Astrocyte of the cerebellum (primary cell): Measurements from ENCODE around the gene CCDC71L.

Experiments used
- DNase-seq: peaks from one replicate; pipeline ENCODE4 v3.0.0-alpha.2; 2011; ENCODE audit warnings: low read depth
- H3K4me3 ChIP-seq: 2 replicates; pipeline ENCODE4 v1.5.1; 2011; ENCODE audit warnings: mild to moderate bottlenecking, low read depth, low read length, moderate library complexity
- CTCF ChIP-seq: IDR thresholded peaks from 2 replicates; pipeline ENCODE4 v1.5.1; 2012; ENCODE audit warnings: low read length, low read depth, moderate library complexity, mild to moderate bottlenecking; ENCODE audit errors: missing control alignments
- in situ Hi-C: cut with HindIII; loops from 2 replicates; pipeline ENCODE4 v1.10.0; 2017; ENCODE audit warnings: low sequenced_read_pairs

Gene CCDC71L

GRCh38 chr7:106666353-106666752 is 5.4 kb upstream of the CCDC71L start:
- DNase-seq = no peak
- in situ Hi-C loops = no loop called here
- no peak overlapping the region for H3K4me3 ChIP-seq
- no peak for TF ChIP-seq CTCF

GRCh38 chr7:106664343-106664742 is 3.4 kb upstream of the CCDC71L start:
- H3K4me3 ChIP-seq = no peak overlapping the region
- TF ChIP-seq CTCF = no peak
- in situ Hi-C loops = no loop called here
- no peak for DNase-seq

- H3K4me3 ChIP-seq = peak overlapping the region; percentile 82
- peak; percentile 27 for DNase-seq
- peak; percentile 75 for TF ChIP-seq CTCF
- in situ Hi-C loops = loop anchor here (10.0 kb wide), 1 partner anchor 175 kb away; no protein-coding TSS in a partner anchor
These were observed 746 bp downstream of the CCDC71L start for GRCh38 chr7:106659963-106660861.

GRCh38 chr7:106659166-106659962 is 1.6 kb downstream of the CCDC71L start:
- no peak for DNase-seq
- in situ Hi-C loops = loop anchor here (10.0 kb wide), 1 partner anchor 175 kb away; no protein-coding TSS in a partner anchor
- no peak for TF ChIP-seq CTCF
- H3K4me3 ChIP-seq = peak overlapping the region; percentile 82

- no peak for TF ChIP-seq CTCF
- no peak for DNase-seq
- in situ Hi-C loops = loop anchor here (10.0 kb wide), 1 partner anchor 174 kb away; no protein-coding TSS in a partner anchor
- peak overlapping the region; percentile 82 for H3K4me3 ChIP-seq
These were observed 2.4 kb downstream of the CCDC71L start for GRCh38 chr7:106658316-106659165.
